GM12864 (cell line): ENCODE results near the gene CAVIN1.

ENCODE experiments used
- DNase-seq: peaks from one replicate; pipeline ENCODE4 v3.0.0-alpha.2; 2011; ENCODE audit warnings: low read depth
- H3K4me3 ChIP-seq: 2 replicates; pipeline ENCODE4 v1.5.1; 2011; ENCODE audit warnings: mild to moderate bottlenecking, low read depth, low read length, control low read depth
- TF ChIP-seq, protein P1 (sequence below): IDR thresholded peaks from 2 replicates; pipeline ENCODE4 v1.5.1; 2011; ENCODE audit warnings: low read depth, mild to moderate bottlenecking, moderate library complexity, low read length, control low read depth, inconsistent platforms; ENCODE audit errors: missing control alignments

The CAVIN1 gene

DNA sequence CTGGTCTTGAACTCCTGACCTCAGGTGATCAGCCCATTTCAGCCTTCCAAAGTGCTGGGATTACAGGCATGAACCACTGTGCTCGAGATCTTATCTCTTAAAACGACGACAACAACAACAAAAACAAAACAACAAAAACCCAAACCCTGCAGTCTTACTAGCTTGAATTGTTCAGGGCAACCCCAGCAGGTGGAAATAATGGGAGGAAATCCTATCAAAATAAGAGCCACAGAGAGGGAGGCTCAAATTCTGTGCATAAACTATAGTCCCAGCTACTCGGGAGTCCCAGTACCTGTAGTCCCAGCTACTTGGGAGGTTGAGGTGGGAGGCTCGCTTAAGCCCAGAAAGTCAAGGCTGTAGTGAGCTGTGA is 19.1 kb upstream of the CAVIN1 start:
- no peak for DNase-seq
- H3K4me3 ChIP-seq, result no peak overlapping the region
- TF ChIP-seq, protein P1, sequence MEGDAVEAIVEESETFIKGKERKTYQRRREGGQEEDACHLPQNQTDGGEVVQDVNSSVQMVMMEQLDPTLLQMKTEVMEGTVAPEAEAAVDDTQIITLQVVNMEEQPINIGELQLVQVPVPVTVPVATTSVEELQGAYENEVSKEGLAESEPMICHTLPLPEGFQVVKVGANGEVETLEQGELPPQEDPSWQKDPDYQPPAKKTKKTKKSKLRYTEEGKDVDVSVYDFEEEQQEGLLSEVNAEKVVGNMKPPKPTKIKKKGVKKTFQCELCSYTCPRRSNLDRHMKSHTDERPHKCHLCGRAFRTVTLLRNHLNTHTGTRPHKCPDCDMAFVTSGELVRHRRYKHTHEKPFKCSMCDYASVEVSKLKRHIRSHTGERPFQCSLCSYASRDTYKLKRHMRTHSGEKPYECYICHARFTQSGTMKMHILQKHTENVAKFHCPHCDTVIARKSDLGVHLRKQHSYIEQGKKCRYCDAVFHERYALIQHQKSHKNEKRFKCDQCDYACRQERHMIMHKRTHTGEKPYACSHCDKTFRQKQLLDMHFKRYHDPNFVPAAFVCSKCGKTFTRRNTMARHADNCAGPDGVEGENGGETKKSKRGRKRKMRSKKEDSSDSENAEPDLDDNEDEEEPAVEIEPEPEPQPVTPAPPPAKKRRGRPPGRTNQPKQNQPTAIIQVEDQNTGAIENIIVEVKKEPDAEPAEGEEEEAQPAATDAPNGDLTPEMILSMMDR, result no peak

DNA sequence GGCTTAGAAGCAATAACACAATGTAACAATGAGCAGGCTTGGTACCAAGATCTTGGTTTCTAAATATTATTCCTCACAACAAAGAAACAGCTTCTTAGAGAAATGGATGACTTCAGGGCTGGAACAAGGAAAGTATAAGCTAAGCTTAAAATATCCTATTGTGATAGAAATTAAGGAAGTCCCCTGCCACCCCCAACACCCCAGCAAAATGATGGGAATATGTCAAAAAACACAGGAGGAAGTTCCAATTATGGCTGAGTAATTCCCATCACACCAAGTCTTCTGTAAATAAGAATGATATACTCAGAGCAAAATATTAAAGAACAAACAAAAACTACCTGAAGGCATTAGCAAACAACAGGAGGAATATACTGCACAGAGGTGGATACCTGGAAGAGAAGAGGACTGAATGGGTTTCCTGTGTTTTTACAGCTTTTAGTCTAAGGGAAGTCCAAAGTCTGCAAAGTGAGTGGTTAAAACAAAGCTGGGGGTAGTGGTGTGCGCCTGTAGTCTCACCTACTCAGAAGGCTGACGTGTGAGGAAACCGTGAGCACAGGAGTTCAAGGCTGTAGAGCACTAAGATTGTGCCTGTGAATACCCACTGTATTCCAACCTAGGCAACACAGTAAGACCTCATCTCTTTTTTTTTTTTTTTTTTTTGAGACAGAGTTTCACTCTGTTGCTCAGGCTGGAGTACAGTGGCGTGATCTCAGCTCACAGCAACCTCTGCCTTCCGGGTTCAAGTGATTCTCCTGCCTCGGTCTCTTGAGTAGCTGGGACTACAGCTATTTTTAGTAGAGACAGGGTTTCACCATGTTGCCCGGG is 18.5 kb upstream of the CAVIN1 start:
- DNase-seq, result no peak
- TF ChIP-seq, protein P1, result no peak
- no peak overlapping the region for H3K4me3 ChIP-seq

DNA sequence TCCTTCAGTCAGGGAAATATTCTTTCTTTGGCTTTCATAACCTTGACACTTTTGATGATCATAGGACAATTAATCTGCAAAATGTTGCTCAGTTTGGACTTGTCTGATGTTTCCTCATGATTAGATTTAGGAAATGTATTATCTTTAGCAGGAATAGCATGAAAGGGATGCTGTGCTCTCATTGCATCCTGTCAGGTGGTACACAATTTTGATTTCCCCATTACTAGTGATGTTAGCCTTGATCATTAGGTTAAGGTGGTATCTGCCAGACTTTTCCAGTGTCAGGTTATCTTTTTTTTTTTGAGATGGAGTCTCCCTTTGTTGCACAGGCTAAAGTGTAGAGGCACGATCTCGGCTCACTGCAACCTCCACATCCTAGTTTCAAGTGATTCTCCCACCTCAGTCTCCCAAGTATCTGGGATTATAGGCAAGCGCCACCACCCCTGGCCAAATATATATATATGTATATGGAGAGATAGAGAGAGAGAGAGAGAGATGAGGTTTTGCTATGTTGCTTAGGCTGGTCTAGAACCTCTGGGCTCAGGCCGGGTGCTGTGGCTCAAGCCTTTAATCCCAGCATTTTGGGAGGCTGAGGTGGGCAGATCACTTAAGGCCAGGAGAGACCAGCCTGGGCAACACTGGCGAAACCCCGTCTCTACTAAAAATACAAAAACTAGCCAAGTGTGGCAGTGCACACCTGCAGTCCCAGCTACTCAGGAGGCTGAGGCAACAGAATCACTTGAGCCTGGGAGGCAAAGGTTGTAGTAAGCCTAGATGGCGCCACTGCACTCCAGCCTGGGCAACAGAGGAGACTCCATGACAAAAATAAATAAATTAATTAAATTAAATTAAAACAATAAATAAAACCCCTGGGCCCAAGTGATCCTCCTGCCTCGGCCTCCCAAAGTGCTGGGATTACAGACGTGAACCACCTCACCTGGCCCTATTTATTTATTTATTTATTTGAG is 15.8 kb upstream of the CAVIN1 start:
- H3K4me3 ChIP-seq, result no peak overlapping the region
- TF ChIP-seq, protein P1, result peak; percentile 45
- DNase-seq, result no peak

DNA sequence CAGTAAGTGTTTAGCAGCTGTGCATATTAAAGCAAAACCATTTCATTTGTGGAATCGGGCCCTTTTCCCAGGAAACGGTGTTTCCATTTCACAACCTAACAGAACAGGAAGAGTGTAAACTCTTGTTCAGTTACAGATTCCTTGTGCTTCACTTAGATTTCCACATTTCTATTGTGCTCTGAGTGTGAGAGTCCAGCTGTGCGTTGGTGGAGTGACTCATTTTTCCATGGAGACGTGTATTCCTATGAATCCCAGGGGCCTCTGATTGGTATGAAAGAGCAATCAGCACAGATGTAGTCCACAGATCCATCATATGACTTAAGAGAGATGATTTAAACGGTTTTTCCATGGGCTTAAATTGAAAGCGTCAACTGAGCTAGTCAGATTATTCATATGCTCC is 13.3 kb upstream of the CAVIN1 start:
- no peak for DNase-seq
- H3K4me3 ChIP-seq, result no peak overlapping the region
- TF ChIP-seq, protein P1, result no peak

DNA sequence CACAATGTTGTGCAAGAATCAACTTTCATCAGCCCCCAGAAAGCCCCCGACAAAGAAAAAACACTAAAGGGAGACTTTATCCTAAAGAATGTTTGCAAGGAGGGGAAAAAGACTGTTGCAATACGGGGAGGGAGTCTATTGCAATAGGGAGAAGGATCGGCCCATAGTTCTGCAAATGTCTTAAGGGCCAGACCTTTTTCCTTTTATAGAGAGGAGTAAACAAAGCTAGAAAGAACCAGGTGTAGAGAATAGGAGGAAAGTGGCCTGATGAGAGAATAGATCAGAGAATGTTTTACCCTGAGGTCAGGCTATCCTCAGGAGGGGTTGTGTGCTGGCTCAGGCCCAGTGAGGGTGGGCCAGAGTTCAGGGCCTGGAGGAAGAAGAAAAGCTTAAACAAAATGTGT is 8.7 kb upstream of the CAVIN1 start:
- H3K4me3 ChIP-seq, result no peak overlapping the region
- no peak for DNase-seq
- TF ChIP-seq, protein P1, result no peak

DNA sequence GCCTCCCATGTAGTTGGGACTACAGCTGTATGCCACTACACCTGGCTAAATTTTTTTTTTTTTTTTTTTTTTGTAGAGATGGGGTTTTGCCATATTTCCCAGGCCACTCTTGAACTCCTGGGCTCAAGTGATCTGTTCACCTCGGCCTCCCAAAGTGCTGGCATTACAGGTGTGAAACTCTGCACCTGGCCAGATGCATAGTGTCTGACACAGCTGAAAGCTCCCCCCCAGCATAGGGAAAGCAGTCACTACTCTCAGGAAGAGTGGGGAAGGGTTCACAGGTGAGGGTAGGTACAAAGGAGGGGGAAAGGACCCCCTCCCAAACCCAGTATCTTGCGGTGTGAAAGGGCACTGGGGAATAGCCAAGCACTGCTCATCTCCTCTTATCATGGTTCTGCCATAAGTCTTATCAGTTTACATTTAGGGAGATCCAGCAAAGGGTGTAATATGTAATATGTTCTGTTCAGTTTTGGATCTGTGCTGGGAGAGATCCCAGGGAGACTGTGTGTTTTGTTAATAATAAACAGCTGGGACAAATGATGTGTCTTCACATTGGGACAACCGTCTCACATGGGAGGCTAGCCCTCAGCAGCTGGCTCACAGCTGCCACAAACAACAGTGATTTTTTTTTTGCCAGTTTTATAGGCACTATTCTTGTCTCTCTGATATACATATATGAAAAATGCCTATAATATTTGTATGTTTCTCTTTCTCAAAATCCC is 6.8 kb upstream of the CAVIN1 start:
- no peak overlapping the region for H3K4me3 ChIP-seq
- no peak for DNase-seq
- TF ChIP-seq, protein P1, result no peak
